ENCODE results near the gene POLR1B. TPM values are rescaled to one million over a fixed set of nuclear protein-coding genes. Genes with fewer than 3 reads are reported as not detected.

POLR1B gene
- total RNA-seq, 1 donor: 10.5 TPM

DNA sequence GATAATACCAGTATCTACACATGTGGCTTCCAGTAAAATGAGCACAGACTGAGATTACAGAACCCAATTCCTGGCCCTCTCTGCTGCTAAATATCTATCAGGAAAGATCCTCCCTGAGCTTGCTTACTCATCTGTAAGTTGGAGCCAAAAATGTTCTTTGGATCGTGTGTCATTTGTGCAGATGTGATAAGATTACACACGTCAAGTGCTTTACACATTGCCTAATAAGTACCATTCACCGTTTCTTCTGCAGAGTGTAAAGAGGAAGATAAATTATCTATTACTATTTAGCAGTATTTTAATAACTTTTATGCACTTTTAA, 80.2 kb downstream of the POLR1B start:
- Histone ChIP-seq H3K4me2 (ENCODE audit: insufficient read depth, low read length) (peak overlapping the region; percentile 66), H3K4me1 (ENCODE audit: insufficient read depth, low read length) (peaks cover 40% of the 10 kb centered on the region), H3K4me3 (ENCODE audit: insufficient read depth, low read length) (peak overlapping the region; percentile 23), H3K36me3 (ENCODE audit: insufficient read depth, low read length) (no peaks in the 10 kb centered on the region), H3K79me2 (ENCODE audit: insufficient read depth, low read length) (no peaks in the 10 kb centered on the region), H3K27ac (ENCODE audit: low read depth, low read length) (peak overlapping the region; percentile 78), H3K27me3 (ENCODE audit: insufficient read depth, low read length) (no peaks in the 10 kb centered on the region), H4K20me1 (ENCODE audit: insufficient read depth, low read length) (no peaks in the 10 kb centered on the region), H2AFZ (ENCODE audit: low read length) (no peak overlapping the region), H3K9me3 (ENCODE audit: low read depth, low read length) (no peaks in the 10 kb centered on the region)
- TF ChIP-seq, protein P1, sequence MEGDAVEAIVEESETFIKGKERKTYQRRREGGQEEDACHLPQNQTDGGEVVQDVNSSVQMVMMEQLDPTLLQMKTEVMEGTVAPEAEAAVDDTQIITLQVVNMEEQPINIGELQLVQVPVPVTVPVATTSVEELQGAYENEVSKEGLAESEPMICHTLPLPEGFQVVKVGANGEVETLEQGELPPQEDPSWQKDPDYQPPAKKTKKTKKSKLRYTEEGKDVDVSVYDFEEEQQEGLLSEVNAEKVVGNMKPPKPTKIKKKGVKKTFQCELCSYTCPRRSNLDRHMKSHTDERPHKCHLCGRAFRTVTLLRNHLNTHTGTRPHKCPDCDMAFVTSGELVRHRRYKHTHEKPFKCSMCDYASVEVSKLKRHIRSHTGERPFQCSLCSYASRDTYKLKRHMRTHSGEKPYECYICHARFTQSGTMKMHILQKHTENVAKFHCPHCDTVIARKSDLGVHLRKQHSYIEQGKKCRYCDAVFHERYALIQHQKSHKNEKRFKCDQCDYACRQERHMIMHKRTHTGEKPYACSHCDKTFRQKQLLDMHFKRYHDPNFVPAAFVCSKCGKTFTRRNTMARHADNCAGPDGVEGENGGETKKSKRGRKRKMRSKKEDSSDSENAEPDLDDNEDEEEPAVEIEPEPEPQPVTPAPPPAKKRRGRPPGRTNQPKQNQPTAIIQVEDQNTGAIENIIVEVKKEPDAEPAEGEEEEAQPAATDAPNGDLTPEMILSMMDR (IDR thresholded peaks at IDR 0.05; ENCODE audit: extremely low read depth, low read depth, low read length): no peak
- no peak for DNase-seq (ENCODE audit: insufficient read length, low spot score, missing footprints)

DNA sequence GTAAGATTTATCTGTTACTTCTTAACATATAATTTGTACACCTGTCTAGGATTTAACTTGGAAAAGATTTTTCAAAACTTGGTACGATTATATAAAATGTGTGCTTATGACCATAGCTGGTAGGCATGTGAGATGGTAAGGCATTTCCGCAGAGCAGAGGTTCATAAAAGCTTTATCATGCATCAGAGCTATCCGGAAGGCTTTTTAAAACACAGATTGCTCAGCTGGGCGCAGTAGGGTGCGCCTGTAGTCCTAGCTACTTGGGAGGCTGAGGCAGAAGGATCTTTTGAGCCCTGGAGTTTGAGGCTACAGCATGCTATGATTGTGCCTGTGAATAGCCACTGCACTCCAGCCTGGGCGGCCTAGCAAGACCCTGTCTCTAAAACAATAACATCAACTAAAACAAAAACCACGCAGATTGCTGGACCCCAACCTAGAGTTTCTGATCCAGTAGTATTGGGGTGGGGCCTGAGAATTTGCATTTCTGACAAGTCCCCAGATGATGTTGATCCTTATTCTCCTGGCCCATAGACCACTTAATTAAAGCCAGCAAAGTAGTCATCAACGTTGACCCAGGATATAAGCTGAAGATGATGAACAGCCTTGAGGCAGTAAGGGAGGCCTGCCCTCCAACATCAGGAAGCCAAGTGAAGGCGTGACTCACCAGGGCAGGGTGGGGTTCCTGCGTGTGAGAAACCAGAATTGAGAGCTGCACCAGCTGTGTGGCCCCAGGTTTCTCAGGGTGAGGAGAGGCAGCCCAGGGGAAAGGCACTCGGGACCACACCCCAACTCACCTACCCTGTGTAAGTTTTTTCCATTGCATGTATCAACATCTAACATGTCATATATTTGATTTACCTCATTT, 81.9 kb downstream of the POLR1B start:
- peaks cover 54% of the 10 kb centered on the region for H3K4me1 ChIP-seq (ENCODE audit: insufficient read depth, low read length)
- no peak overlapping the region for H2AFZ ChIP-seq (ENCODE audit: low read length)
- no peaks in the 10 kb centered on the region for H3K27me3 ChIP-seq (ENCODE audit: insufficient read depth, low read length)
- TF ChIP-seq, protein P1 (IDR thresholded peaks at IDR 0.05; ENCODE audit: extremely low read depth, low read depth, low read length): no peak
- H4K20me1 ChIP-seq (ENCODE audit: insufficient read depth, low read length): no peaks in the 10 kb centered on the region
- H3K4me2 ChIP-seq (ENCODE audit: insufficient read depth, low read length): peak overlapping the region; percentile 12
- no peaks in the 10 kb centered on the region for H3K36me3 ChIP-seq (ENCODE audit: insufficient read depth, low read length)
- peak overlapping the region; percentile 36 for H3K27ac ChIP-seq (ENCODE audit: low read depth, low read length)
- no peaks in the 10 kb centered on the region for H3K9me3 ChIP-seq (ENCODE audit: low read depth, low read length)
- DNase-seq (ENCODE audit: insufficient read length, low spot score, missing footprints): peak; percentile 90
- no peaks in the 10 kb centered on the region for H3K79me2 ChIP-seq (ENCODE audit: insufficient read depth, low read length)
- H3K4me3 ChIP-seq (ENCODE audit: insufficient read depth, low read length): no peak overlapping the region

DNA sequence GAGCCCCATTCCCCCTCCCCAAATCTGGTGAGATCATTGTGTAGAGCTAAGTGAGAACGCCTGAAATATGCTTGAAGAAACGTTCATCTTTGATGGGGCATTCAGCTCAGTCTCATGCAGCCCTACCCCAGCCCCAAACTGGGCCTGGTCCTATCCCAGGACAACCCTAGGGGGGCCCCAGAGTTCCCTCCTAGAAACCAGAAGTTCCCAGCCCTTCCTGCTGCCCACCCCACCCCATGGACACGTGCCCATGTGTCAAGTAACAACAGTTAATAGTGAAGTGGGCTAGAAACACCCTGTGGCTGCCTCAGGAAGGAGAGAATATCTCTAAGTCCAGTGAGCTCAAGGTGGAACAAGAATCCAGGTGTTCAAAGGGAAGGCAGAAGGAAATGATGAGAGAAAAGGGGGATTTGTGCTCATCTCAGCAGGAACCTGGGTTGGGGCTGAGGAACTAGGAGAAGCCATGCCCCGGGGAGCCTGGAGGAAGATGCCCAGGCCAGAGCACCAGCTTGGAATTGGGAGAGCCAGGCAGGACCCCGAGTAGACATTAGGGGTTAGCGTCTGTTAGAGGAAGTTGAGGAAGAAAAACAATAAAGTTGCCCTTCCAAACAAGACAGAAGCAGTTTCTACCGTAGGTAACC, 83.3 kb downstream of the POLR1B start:
- H3K4me1 ChIP-seq (ENCODE audit: insufficient read depth, low read length): peaks cover 68% of the 10 kb centered on the region
- peak overlapping the region; percentile 42 for H2AFZ ChIP-seq (ENCODE audit: low read length)

More for the DNA sequence above, 83.3 kb downstream of the POLR1B start:
- TF ChIP-seq, protein P1 (IDR thresholded peaks at IDR 0.05; ENCODE audit: extremely low read depth, low read depth, low read length): no peak
- Histone ChIP-seq H4K20me1 (ENCODE audit: insufficient read depth, low read length) (no peaks in the 10 kb centered on the region), H3K27me3 (ENCODE audit: insufficient read depth, low read length) (no peaks in the 10 kb centered on the region), H3K79me2 (ENCODE audit: insufficient read depth, low read length) (no peaks in the 10 kb centered on the region), H3K27ac (ENCODE audit: low read depth, low read length) (peak overlapping the region; percentile 84), H3K4me3 (ENCODE audit: insufficient read depth, low read length) (no peak overlapping the region), H3K9me3 (ENCODE audit: low read depth, low read length) (no peaks in the 10 kb centered on the region), H3K4me2 (ENCODE audit: insufficient read depth, low read length) (no peak overlapping the region), H3K36me3 (ENCODE audit: insufficient read depth, low read length) (no peaks in the 10 kb centered on the region)
- DNase-seq (ENCODE audit: insufficient read length, low spot score, missing footprints): no peak

All from osteoblast (primary cell).